ENCODE measurements around the gene COL18A1. TPM values are rescaled to one million over a fixed set of nuclear protein-coding genes. Genes with fewer than 3 reads are reported as not detected.

COL18A1 gene
- total and polyA plus RNA-seq, 2 experiments from 2014 or later, result 97.1 to 140 TPM

DNA sequence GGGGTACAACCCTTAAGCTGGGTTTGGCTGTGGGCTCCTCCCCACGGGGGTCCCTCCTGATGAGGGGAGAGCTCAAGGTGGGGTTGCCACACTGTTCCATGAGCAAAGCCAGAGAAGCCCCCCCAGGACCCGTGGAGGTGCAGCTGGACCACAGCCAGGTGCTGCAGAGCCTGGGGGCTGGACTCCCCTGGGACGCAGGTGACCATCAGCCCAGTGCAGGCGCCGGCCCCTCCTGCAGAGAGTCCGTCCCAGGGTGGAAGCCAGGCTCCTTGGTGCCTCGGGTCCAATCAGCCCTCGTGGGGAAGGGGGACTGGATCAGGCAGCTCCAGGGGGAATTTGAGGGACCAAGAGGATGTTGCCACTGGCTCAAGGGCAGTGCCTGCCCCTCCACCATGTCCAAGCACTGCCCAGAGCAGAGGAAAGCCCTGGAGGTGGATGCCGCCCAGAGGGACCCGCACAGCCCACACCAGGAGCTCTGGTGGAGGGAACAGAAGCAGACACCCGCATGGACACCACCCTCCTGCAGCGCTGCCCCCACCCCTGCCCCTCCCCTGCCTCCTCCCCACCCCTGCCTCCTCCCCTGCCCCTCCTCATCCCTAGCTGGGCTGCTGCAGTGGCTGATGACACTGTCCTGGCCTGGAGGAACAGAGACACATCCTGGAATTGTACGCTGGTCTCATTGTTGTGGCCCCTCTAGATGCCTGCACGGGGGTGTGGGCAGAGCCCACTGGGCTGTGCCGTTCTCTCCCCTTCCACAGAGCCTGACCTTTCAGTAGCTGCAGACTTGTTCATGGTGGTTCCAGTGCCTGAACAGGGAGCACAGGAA is 30.8 kb upstream of the COL18A1 start:
- H2AFZ ChIP-seq, result no peak overlapping the region
- no peak overlapping the region for H3K4me3 ChIP-seq
- no peaks in the 10 kb centered on the region for H3K9me3 ChIP-seq (ENCODE audit: low read depth)
- H3K4me1 ChIP-seq (ENCODE audit: insufficient read depth), result peaks cover 10% of the 10 kb centered on the region
- H3K27me3 ChIP-seq, result no peaks in the 10 kb centered on the region
- H3K9me2 ChIP-seq (replicated peaks; ENCODE audit: insufficient read depth), result no peaks in the 10 kb centered on the region
- no peak for DNase-seq (ENCODE audit: low spot score)
- WGBS (ENCODE audit: low lambda C conversion rate, missing lambda C conversion rate), result 95% methylated on average over 11 of the region's 15 CpGs
- H4K20me1 ChIP-seq (ENCODE audit: insufficient read depth, poor library complexity, severe bottlenecking), result no peaks in the 10 kb centered on the region
- H3K79me2 ChIP-seq, result no peaks in the 10 kb centered on the region
- H3K27ac ChIP-seq, result no peak overlapping the region
- no peak overlapping the region for H3K4me2 ChIP-seq
- TF ChIP-seq, protein P1, sequence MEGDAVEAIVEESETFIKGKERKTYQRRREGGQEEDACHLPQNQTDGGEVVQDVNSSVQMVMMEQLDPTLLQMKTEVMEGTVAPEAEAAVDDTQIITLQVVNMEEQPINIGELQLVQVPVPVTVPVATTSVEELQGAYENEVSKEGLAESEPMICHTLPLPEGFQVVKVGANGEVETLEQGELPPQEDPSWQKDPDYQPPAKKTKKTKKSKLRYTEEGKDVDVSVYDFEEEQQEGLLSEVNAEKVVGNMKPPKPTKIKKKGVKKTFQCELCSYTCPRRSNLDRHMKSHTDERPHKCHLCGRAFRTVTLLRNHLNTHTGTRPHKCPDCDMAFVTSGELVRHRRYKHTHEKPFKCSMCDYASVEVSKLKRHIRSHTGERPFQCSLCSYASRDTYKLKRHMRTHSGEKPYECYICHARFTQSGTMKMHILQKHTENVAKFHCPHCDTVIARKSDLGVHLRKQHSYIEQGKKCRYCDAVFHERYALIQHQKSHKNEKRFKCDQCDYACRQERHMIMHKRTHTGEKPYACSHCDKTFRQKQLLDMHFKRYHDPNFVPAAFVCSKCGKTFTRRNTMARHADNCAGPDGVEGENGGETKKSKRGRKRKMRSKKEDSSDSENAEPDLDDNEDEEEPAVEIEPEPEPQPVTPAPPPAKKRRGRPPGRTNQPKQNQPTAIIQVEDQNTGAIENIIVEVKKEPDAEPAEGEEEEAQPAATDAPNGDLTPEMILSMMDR (IDR thresholded peaks at IDR 0.05; ENCODE audit: poor library complexity), result no peak
- TF ChIP-seq EZH2 (IDR thresholded peaks at IDR 0.05; ENCODE audit: borderline replicate concordance) (no peak), EZH2phosphoT487 (IDR thresholded peaks at IDR 0.05; ENCODE audit: low read depth, severe bottlenecking, unreplicated experiment) (no peak)
- H3K36me3 ChIP-seq (replicated peaks; ENCODE audit: insufficient read depth, low read depth), result no peaks in the 10 kb centered on the region

DNA sequence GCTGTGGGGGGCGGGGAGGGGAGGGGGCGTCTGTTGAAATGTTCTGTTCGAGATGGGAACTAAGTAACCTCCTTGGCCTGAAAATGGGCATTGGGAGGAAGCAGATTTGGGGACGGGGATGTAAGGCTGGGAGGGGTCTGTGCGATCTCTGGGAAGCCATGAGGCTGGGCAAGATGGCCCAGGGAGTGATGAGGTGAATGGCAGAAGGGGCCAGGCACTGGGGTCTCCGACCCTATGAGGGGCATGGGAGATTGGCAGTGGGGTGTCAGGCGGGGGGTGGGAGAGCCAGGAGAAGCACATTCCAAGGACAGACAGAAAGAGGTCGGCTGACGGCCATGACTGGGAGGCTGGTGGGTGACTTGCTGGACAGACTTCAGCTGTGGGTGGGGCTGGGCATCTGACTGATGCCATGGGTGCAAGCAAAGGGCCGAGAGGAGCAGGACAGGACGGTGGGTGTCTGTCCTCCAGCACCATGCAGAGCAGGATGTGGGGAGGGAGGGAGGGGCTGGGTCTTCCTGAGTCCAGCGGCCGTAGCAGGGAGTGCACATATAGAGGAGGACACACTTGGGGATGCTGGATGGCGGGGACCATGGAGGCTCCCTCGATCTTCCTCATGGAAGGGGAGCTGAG is 30.0 kb upstream of the COL18A1 start:
- Histone ChIP-seq H3K79me2 (no peaks in the 10 kb centered on the region), H2AFZ (no peak overlapping the region), H3K36me3 (replicated peaks; ENCODE audit: insufficient read depth, low read depth) (no peaks in the 10 kb centered on the region), H3K27ac (no peak overlapping the region), H4K20me1 (ENCODE audit: insufficient read depth, poor library complexity, severe bottlenecking) (no peaks in the 10 kb centered on the region), H3K4me1 (ENCODE audit: insufficient read depth) (peaks cover 10% of the 10 kb centered on the region), H3K4me3 (no peak overlapping the region), H3K27me3 (no peaks in the 10 kb centered on the region), H3K9me3 (ENCODE audit: low read depth) (no peaks in the 10 kb centered on the region), H3K4me2 (no peak overlapping the region), H3K9me2 (replicated peaks; ENCODE audit: insufficient read depth) (no peaks in the 10 kb centered on the region)
- WGBS (ENCODE audit: low lambda C conversion rate, missing lambda C conversion rate), result 85% methylated on average over 11 of the region's 15 CpGs
- TF ChIP-seq, protein P1 (IDR thresholded peaks at IDR 0.05; ENCODE audit: poor library complexity), result no peak
- TF ChIP-seq EZH2 (IDR thresholded peaks at IDR 0.05; ENCODE audit: borderline replicate concordance), result no peak
- no peak for TF ChIP-seq EZH2phosphoT487 (IDR thresholded peaks at IDR 0.05; ENCODE audit: low read depth, severe bottlenecking, unreplicated experiment)
- DNase-seq (ENCODE audit: low spot score), result no peak

GRCh38 chr21:45376459-45377324 is 28.3 kb upstream of the COL18A1 start:
- TF ChIP-seq EZH2phosphoT487 (IDR thresholded peaks at IDR 0.05; ENCODE audit: low read depth, severe bottlenecking, unreplicated experiment) (no peak), EZH2 (IDR thresholded peaks at IDR 0.05; ENCODE audit: borderline replicate concordance) (no peak)
- TF ChIP-seq, protein P1 (IDR thresholded peaks at IDR 0.05; ENCODE audit: poor library complexity), result no peak
- H3K79me2 ChIP-seq, result no peaks in the 10 kb centered on the region
- no peak for DNase-seq (ENCODE audit: low spot score)

More at GRCh38 chr21:45376459-45377324, 28.3 kb upstream of the COL18A1 start:
- Histone ChIP-seq H3K9me2 (replicated peaks; ENCODE audit: insufficient read depth) (no peaks in the 10 kb centered on the region), H3K4me3 (no peak overlapping the region), H2AFZ (no peak overlapping the region), H4K20me1 (ENCODE audit: insufficient read depth, poor library complexity, severe bottlenecking) (no peaks in the 10 kb centered on the region), H3K27ac (no peak overlapping the region), H3K9me3 (ENCODE audit: low read depth) (no peaks in the 10 kb centered on the region), H3K4me1 (ENCODE audit: insufficient read depth) (peaks cover 10% of the 10 kb centered on the region), H3K4me2 (no peak overlapping the region), H3K27me3 (no peaks in the 10 kb centered on the region), H3K36me3 (replicated peaks; ENCODE audit: insufficient read depth, low read depth) (no peaks in the 10 kb centered on the region)
- 87% methylated on average over 7 of the region's 7 CpGs for WGBS (ENCODE audit: low lambda C conversion rate, missing lambda C conversion rate)

All from hepatocyte (in vitro differentiated cells).